Measurements from ENCODE around the gene AP1G2.

- TF ChIP-seq POLR2A (IDR thresholded peaks at IDR 0.05), result no peak
- TF ChIP-seq CTCF (IDR thresholded peaks at IDR 0.05), result no peak
Measured at GRCh38 chr14:23530375-23531055, 37.1 kb downstream of the AP1G2 start.

All from Peyer's patch (tissue), 4 donors.